ENCODE measurements around the gene WDR19.

- TF ChIP-seq CTCF (IDR thresholded peaks at IDR 0.05; ENCODE audit: borderline replicate concordance, extremely low read depth, low read length, poor library complexity, severe bottlenecking) (no peak), EZH2 (IDR thresholded peaks at IDR 0.05; ENCODE audit: borderline replicate concordance, low read depth, low read length, severe bottlenecking) (no peak)
These were observed 46.0 kb downstream of the WDR19 start for GRCh38 chr4:39228377-39228776.
